Heart right ventricle (tissue), 16 donors: ENCODE data around the gene SKI. TPM values are rescaled to one million over a fixed set of nuclear protein-coding genes. Genes with fewer than 3 reads are reported as not detected.

ENCODE experiments used
- ATAC-seq, 8 donors: fragments of 200-7000 bp; cut with Tn5 transposase; one replicate each; pipeline ENCODE4 v1.9.1; 2020; ENCODE audit warnings: mild to moderate bottlenecking in 8 of 8, moderate library complexity in 8 of 8, moderate number of reproducible peaks in 1 of 8
- DNase-seq, 2 donors: peaks; one replicate each; pipeline ENCODE4 v3.0.0-alpha.2; 2020
- H3K27ac ChIP-seq, 10 donors: fragments of 200-600 bp; sonication (generic) in 2 of 10; one replicate each; pipeline versions ENCODE4 v1.5.0 to v1.8.0; 2020 to 2022; ENCODE audit warnings: mild to moderate bottlenecking in 3 of 10
- H3K27me3 ChIP-seq, 7 donors: fragments of 200-600 bp; one replicate each; pipeline ENCODE4 v1.8.0; 2021 to 2022; ENCODE audit warnings: mild to moderate bottlenecking in 2 of 7
- H3K36me3 ChIP-seq, 9 donors: fragments of 200-600 bp; sonication (generic) in 1 of 9; one replicate each; pipeline versions ENCODE4 v1.5.0 to v1.8.0; 2020 to 2022; ENCODE audit warnings: mild to moderate bottlenecking in 2 of 9
- H3K4me1 ChIP-seq, 9 donors: fragments of 200-600 bp; sonication (generic) in 1 of 9; one replicate each; pipeline versions ENCODE4 v1.5.0 to v1.8.0; 2020 to 2022; ENCODE audit warnings: mild to moderate bottlenecking in 4 of 9
- H3K4me3 ChIP-seq, 10 donors: fragments of 200-600 bp; sonication (generic) in 2 of 10; one replicate each; pipeline versions ENCODE4 v1.5.0 to v1.8.0; 2020 to 2022; ENCODE audit warnings: mild to moderate bottlenecking in 7 of 10, moderate library complexity in 2 of 10
- H3K9me3 ChIP-seq, 11 donors: fragments of 200-600 bp in 10 of 11; sonication (generic) in 2 of 11; one replicate each; pipeline versions ENCODE4 v1.5.0 to v1.8.0; 2013 to 2022; ENCODE audit warnings: mild to moderate bottlenecking in 2 of 11, control low read depth in 1 of 11, moderate library complexity in 1 of 11
- WGBS, 2 donors: extraction: QIAGEN DNeasy Blood & Tissue Kit; methylation state at CpG; one replicate each; pipeline ENCODE4 v1.1.7; 2013; ENCODE audit warnings: inconsistent platforms in 1 of 2; 5-methylcytosine and 5-hydroxymethylcytosine counted together
- intact Hi-C, 10 donors: fragments of 100-400 bp; cut with DNase I; formaldehyde crosslinking; loops; one replicate each; pipeline versions ENCODE4 v1.11.1 to v1.14.2; 2022
- polyA plus RNA-seq, 2 donors: library from polyadenylated mRNA; stranded (reverse); fragments of 200-250 nt; gene quantifications; one replicate each; pipeline ENCODE4 v1.2.3, GENCODE V29; 2013
- total RNA-seq, 10 donors: library from RNA; stranded (reverse); fragmentation: NEBNext Ultra II Directional in 3 of 10; extraction: Animal tissue kit (Norgen Biotek cat#: 25700) in 3 of 10; gene quantifications; one replicate each; pipeline versions ENCODE4 v1.2.1 to v1.2.4, GENCODE V29; 2021 to 2023
- TF ChIP-seq, protein P1 (sequence below), 9 donors: fragments of 200-600 bp; sonication (generic) in 2 of 9; IDR thresholded peaks; one replicate each; pipeline versions ENCODE4 v1.5.0 to v1.8.0; 2021 to 2022; ENCODE audit warnings: antibody characterized with exemption in 9 of 9, mild to moderate bottlenecking in 5 of 9, moderate library complexity in 1 of 9
- donor health status: Arrhythmogenic right ventricular cardiomyopathy.
- donor health status: ischemic (EF 13 %, LVEDD 7.1; RV severe dilation, severe dysfunction).
- donor health status: healthy with polysubstance abuse.
- donor health status: DM: no; HTN: yes; CAD: no.
- donor health status: DM: no; HTN: no; CAD: no.
- donor health status: ischemic (EF 25% LVEDD 6.9; RV normal size, moderate dysfunction).
- donor health status: ischemic (EF 25% LVEDD 5.7; RV mildly dilated, moderate dysfunction).
- donor health status: healthy.
- donor health status: DM: yes; HTN: yes; CAD: no.
- donor health status: Ischemic cardiomyopathy.
- donor health status: ischemic (EF 35%, LVEDD 5.7; RV mildly dilated, moderate dysfunction).
- donor health status: nonischemic (EF 11% LVEDD 7.7; RV severe dilation, severe dysfunction).
- donor health status: DM: yes; HTN: yes; CAD: no.
- donor health status: PGD.
- donor health status: ischemic (EF 29% LVEDD 5.4; RV normal size, mild dysfunction).
- donor health status: nonischemic (EF 23%, LVEDD 6.1; RV moderate dilation, normal function).

SKI gene
- total and polyA plus RNA-seq, 12 donors = 13.8 to 50.9 (median 35.6) TPM

- H3K9me3 ChIP-seq = no peaks in the 10 kb centered on the region
- H3K4me3 ChIP-seq = no peak overlapping the region
- H3K4me1 ChIP-seq = peaks cover 62 to 83% (median 81%) of the 10 kb centered on the region in 9 donors
Measured at GRCh38 chr1:2276803-2277580, 48.9 kb downstream of the SKI start.

DNA sequence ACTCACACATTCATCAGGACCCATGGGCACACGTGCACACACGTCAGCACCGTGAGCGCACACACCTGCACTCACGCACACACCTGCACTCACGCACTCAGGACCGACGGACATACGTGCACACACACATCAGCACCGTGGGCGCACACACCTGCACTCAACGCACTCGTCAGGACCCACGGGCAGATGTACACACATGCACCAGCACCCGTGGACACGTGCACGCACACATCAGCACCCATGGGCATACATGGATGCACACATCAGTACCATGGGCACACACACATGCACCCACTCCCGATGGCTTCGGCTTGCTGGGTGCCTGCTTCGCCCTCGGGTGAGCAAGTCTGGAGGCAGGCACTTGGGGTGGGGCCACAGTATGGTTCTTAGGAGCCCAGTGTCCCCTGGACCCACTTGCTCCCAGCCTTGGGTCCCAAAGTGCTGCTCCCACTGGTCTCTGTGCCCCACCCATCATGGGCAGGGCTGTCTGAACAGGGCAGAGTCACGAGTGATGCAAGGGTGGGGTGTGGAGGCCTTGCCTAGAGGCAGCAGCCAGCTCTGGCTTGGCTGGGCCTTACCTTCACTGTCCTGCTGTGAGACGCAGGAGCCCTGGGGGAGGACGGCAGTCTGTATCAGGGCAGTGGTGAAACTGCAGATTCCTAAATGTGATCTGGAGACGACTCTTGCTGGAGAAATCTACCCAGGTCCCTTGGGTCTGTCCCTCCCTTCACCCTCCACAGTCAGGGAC, 49.8 kb downstream of the SKI start:
- no peaks in the 10 kb centered on the region for H3K9me3 ChIP-seq
- DNase-seq (peak in 1 of 2 donors; percentile 31), ATAC-seq (peak in 4 of 8 donors; percentile 5 to 32 (median 18))
- H3K27ac ChIP-seq = peak overlapping the region in 8 of 10 donors; percentile 63 to 86 (median 80)
- H3K36me3 ChIP-seq = peaks cover 0 to 9% (median 0%) of the 10 kb centered on the region in 9 donors
- H3K27me3 ChIP-seq = no peaks in the 10 kb centered on the region
- TF ChIP-seq, protein P1, sequence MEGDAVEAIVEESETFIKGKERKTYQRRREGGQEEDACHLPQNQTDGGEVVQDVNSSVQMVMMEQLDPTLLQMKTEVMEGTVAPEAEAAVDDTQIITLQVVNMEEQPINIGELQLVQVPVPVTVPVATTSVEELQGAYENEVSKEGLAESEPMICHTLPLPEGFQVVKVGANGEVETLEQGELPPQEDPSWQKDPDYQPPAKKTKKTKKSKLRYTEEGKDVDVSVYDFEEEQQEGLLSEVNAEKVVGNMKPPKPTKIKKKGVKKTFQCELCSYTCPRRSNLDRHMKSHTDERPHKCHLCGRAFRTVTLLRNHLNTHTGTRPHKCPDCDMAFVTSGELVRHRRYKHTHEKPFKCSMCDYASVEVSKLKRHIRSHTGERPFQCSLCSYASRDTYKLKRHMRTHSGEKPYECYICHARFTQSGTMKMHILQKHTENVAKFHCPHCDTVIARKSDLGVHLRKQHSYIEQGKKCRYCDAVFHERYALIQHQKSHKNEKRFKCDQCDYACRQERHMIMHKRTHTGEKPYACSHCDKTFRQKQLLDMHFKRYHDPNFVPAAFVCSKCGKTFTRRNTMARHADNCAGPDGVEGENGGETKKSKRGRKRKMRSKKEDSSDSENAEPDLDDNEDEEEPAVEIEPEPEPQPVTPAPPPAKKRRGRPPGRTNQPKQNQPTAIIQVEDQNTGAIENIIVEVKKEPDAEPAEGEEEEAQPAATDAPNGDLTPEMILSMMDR (IDR thresholded peaks at IDR 0.05) = no peak
- WGBS, 2 donors = 84 to 86% methylated on average over 25 of the region's 25 CpGs
- H3K4me3 ChIP-seq = no peak overlapping the region
- H3K4me1 ChIP-seq = peaks cover 58 to 79% (median 73%) of the 10 kb centered on the region in 9 donors
- intact Hi-C loops = loop anchor here in 2 of 10 donors (5.0 kb wide), 1 partner anchor 46 kb away; no protein-coding TSS in a partner anchor

More at GRCh38 chr1:2276803-2277580, 48.9 kb downstream of the SKI start:
- no peaks in the 10 kb centered on the region for H3K27me3 ChIP-seq
- WGBS, 2 donors = 78 to 82% methylated on average over 12 of the region's 12 CpGs
- intact Hi-C loops = loop anchor here in 2 of 10 donors (5.0 kb wide), 1 partner anchor 45 kb away; no protein-coding TSS in a partner anchor
- TF ChIP-seq, protein P1 (IDR thresholded peaks at IDR 0.05) = no peak
- peaks cover 0 to 3% (median 0%) of the 10 kb centered on the region in 9 donors for H3K36me3 ChIP-seq
- H3K27ac ChIP-seq = peak overlapping the region in 8 of 10 donors; percentile 1 to 80 (median 68)
- ATAC-seq (no peak), DNase-seq (no peak)

- Histone ChIP-seq H3K36me3 (peaks cover 0 to 14% (median 0%) of the 10 kb centered on the region in 9 donors), H3K4me1 (peaks cover 50 to 78% (median 70%) of the 10 kb centered on the region in 9 donors), H3K4me3 (peak overlapping the region in 1 of 10 donors; percentile 2), H3K9me3 (no peaks in the 10 kb centered on the region), H3K27ac (peak overlapping the region in 9 of 10 donors; percentile 10 to 86 (median 78)), H3K27me3 (no peaks in the 10 kb centered on the region)
- intact Hi-C loops = loop anchor here in 2 of 10 donors (5.0 kb wide), 1 partner anchor 46 kb away; no protein-coding TSS in a partner anchor
- DNase-seq (no peak), ATAC-seq (peak in 3 of 8 donors; percentile 1 to 8 (median 6))
- WGBS, 2 donors = 49 to 52% methylated on average over 16 of the region's 16 CpGs
- TF ChIP-seq, protein P1 (IDR thresholded peaks at IDR 0.05) = no peak
Measured at GRCh38 chr1:2278591-2279209, 50.6 kb downstream of the SKI start.
